ENCODE measurements around the gene FOXO3B.
"Not testable (repeated sequence)": the region's sequence is repeated elsewhere in the genome, so short reads cannot be mapped to it uniquely, and the experiment has no call there.

DNA sequence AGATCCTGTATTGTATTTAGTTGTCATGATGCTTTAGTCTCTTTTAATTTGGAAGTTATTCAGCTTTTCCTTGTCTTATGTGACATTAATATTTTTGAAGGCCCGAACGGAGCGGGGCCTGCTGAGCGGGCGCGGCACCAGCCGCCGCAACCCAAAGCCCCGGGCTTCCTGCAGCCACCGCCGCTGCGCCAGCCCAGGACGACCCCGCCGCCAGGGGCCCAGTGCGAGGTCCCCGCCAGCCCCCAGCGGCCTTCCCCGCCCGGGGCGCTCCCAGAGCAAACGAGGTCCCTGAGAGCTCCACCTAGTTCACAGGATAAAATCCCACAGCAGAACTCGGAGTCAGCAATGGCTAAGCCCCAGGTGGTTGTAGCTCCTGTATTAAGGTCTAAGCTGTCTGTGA, 32.0 kb downstream of the FOXO3B start:
- TF ChIP-seq EZH2 (IDR thresholded peaks at IDR 0.05; ENCODE audit: insufficient read depth, low read length): not testable (repeated sequence)
- TF ChIP-seq, protein P1, sequence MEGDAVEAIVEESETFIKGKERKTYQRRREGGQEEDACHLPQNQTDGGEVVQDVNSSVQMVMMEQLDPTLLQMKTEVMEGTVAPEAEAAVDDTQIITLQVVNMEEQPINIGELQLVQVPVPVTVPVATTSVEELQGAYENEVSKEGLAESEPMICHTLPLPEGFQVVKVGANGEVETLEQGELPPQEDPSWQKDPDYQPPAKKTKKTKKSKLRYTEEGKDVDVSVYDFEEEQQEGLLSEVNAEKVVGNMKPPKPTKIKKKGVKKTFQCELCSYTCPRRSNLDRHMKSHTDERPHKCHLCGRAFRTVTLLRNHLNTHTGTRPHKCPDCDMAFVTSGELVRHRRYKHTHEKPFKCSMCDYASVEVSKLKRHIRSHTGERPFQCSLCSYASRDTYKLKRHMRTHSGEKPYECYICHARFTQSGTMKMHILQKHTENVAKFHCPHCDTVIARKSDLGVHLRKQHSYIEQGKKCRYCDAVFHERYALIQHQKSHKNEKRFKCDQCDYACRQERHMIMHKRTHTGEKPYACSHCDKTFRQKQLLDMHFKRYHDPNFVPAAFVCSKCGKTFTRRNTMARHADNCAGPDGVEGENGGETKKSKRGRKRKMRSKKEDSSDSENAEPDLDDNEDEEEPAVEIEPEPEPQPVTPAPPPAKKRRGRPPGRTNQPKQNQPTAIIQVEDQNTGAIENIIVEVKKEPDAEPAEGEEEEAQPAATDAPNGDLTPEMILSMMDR (IDR thresholded peaks at IDR 0.05; ENCODE audit: insufficient read depth, low read depth, low read length): not testable (repeated sequence)

All from astrocyte (in vitro differentiated cells and primary cell).